ENCODE results near the gene ASB16.

DNA sequence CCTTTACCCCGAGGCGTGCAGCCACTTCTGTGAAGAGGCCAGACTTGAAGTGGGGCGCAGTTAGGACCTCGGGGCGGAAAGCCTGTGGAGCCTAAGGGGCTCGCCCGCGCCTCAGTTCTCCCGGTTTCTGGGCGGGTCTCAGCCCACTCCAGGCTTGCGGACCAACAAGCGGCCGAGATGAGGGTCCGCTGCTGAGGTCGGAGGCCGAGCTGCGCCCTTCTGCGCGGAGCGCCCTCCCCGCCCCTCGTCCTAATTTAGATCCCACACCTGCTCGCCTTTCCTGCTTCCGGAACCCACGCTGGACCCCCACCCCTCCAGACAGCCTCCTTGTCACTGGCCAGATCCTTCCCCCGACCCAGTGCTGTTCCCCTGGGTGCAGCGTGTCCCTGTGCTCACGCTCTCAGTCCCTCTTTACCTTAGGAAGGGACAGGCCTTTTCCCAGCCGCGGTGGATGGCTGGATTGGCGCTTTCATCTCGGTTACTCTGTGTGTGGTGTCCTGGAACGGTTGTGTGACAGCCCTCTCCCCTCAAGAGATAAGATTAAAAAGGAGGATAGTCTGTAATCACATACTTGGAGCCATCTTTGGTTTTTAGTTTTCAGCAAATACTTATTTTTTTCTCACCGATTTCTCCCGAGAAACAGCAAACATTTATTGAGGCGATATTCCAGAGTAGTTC is 30.1 kb downstream of the ASB16 start:
- TF ChIP-seq POLR2A (IDR thresholded peaks at IDR 0.05): no peak
- TF ChIP-seq, protein P1, sequence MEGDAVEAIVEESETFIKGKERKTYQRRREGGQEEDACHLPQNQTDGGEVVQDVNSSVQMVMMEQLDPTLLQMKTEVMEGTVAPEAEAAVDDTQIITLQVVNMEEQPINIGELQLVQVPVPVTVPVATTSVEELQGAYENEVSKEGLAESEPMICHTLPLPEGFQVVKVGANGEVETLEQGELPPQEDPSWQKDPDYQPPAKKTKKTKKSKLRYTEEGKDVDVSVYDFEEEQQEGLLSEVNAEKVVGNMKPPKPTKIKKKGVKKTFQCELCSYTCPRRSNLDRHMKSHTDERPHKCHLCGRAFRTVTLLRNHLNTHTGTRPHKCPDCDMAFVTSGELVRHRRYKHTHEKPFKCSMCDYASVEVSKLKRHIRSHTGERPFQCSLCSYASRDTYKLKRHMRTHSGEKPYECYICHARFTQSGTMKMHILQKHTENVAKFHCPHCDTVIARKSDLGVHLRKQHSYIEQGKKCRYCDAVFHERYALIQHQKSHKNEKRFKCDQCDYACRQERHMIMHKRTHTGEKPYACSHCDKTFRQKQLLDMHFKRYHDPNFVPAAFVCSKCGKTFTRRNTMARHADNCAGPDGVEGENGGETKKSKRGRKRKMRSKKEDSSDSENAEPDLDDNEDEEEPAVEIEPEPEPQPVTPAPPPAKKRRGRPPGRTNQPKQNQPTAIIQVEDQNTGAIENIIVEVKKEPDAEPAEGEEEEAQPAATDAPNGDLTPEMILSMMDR (IDR thresholded peaks at IDR 0.05 in 8 of 11, conservative IDR thresholded peaks at IDR 0.05 in 3 of 11): no peak

All from spleen (tissue), 7 donors.